CD4-positive, alpha-beta T cell treated with Interleukin-12 subunit alpha and Interleukin-12 subunit beta, for 1 hour (primary cell): ENCODE data around the gene SULF2.
"Not testable (repeated sequence)": the region's sequence is repeated elsewhere in the genome, so short reads cannot be mapped to it uniquely, and the experiment has no call there.

Experiments used
- DNase-seq: peaks from one replicate; pipeline ENCODE4 v3.0.0-alpha.2; 2020

SULF2 gene

DNA sequence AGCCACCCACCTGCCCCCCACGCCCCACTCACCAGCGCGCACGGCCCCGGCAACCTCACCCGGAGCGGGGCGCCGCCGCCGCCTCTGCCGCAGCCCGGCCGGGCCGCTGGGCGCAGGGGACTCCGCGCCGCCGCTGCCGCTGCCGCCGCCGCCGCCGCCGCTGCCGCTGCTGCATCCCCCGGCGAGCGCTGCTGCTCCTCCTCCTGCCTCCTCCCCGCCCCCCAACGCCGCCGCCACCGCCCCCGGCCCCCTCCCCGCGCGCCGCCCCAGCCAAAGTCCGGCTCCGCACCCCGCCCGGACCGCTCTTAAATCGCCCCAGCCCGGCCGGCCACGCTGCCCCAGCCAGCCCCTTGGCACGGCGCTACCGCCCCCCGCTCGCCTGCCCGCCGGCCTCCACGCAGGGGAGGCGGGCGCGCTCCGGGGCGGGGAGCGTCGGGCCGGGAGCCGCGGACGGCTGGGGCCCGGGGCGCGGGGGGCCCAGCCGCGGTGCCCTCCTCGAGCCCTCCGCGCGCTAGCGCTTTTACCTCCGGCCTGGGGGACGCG, at the start of gene SULF2:
TSS of gene SULF2 (minus strand) at position 171 of the 543 bp plus-strand sequence. CDS start 28,118 bp downstream, outside the sequence.
- no peak for DNase-seq

DNA sequence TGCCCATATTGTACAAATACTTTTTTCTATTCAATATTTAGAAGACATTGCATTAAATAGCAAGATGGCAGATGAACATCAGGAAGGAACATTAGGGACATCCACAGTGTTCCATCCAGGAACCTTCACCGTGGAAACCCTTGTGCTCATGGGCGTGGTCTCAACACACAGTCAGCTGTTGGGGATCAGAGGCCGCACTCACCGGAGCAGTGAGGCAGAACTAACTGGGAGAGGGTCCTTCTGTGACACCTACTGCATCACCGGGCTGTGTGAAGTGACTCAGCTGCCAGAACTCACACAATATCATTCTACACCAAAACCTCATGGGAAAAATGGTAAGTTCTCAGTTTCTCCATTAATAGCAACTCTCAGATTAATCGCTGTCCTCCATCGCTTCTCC, 46.4 kb upstream of the SULF2 start:
- not testable (repeated sequence) for DNase-seq

DNA sequence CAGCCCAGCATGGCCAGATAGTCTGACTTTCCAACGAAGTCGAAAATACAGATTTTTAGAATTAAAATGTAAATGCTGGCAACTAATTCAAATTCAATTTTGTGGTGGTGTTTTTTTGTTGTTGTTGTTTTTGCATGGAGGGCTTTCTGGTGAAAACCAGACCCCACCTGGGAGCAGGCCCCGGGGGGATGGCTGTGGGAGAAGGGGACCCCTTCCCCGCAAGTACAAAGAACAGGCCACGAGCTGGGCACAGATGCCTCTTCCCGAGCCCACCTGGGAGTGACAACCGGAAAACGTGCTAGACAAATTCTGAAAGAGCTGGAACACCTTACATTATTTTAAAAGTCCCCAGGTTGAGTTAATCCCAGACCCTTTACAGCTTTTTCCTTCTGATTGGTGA, 41.4 kb upstream of the SULF2 start:
- DNase-seq: not testable (repeated sequence)

DNA sequence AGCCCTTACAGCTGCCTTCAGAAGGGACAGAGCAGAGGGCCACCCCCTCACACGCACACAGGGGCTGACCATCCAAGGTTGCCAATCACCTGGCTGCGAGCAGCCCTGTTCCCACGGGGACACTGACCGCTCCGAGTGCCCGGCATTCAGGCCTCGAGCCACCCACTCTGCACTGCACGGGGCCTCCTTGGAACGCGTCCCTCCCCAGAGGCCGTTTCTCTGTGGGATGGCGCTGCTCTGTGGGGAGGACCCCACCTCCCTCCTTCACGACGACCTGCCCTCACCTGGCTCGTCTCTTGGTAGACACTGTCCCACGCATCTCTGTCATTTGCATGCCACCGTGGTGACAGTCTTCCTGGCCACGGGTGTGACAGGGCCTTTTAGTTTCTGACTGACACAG, 40.7 kb upstream of the SULF2 start:
- not testable (repeated sequence) for DNase-seq

DNA sequence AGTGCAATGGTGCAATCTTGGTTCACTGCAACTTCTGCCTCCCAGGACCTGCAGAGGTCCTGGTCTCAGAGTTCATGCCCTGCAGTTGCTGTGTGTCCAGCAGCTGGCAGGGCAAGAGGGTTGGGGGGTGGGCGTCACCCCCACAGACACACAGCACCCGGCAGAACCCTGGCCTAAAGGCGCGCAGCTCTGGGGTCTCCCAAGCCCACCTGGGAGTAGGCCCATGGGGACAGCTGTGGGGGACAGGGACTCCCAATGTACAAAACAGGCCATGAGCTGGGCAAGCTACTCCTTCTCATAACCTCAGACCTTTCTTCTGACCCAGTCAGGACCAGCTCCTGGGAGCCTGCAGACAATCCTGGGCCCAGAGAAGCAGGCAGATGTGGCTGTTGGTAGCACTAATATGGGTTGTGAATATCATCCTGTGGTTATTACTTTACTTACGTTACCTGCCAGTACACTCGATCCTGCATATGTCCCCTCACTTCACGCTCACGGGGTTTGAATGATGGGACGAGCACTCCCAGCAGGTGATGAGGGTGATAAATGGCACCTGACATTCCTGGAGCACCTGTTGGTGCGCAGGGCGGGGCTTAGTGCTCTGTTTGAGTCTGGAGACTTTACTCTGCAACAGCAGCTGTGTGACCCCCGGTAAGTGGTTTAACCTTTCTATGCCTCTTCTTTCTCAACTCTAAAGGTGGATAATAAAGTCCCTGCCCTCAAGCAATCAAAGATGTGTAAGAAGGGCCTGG, 39.9 kb upstream of the SULF2 start:
- no peak for DNase-seq

DNA sequence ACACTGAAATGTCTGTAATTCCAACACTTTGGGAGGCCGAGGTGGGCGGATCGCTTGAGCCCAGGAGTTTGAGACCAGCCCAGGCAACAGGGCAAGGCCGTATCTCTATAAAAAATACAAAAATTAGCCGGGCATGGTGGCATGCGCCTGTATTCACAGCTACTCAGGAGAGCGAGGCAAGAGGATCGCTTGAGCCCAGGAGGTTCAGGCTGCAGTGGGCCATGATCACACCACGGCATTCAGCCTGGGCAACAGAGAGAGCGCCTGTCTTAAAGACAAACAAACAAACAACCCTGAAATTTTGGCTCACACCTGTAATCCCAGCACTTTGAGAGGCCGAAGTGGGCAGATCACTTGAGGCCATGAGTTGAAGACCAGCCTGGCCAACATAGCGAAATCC, 38.7 kb upstream of the SULF2 start:
- not testable (repeated sequence) for DNase-seq

DNA sequence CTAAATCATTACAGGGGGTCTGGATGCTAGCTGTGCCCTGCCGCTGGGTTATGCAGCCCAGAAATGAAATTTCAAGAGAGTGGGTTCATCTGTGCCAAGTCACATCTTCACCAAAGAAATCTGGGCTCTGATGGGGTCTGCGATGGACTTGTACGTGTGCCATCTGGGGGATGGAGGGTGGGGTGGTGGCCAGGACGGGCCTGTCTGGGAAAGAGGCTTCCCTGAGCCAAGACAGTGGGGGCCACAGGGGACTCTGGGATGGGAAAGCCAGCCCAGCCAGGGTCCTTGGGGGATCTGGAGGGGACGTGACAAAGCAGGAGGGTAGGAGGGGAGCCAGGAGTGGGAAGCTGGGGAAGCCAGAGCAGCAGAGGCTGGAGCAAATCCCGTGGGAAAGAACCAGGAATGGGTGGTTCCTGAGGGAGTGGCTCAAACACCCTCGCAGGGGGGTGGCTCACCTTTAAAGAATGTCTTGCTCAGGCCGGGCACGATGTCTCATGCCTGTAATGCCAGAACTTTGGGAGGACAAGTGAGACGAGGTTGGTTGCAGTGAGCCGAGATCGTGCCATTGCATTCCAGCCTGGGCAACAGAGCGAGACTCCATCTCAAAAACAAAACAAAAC, 36.3 kb upstream of the SULF2 start:
- no peak for DNase-seq

DNA sequence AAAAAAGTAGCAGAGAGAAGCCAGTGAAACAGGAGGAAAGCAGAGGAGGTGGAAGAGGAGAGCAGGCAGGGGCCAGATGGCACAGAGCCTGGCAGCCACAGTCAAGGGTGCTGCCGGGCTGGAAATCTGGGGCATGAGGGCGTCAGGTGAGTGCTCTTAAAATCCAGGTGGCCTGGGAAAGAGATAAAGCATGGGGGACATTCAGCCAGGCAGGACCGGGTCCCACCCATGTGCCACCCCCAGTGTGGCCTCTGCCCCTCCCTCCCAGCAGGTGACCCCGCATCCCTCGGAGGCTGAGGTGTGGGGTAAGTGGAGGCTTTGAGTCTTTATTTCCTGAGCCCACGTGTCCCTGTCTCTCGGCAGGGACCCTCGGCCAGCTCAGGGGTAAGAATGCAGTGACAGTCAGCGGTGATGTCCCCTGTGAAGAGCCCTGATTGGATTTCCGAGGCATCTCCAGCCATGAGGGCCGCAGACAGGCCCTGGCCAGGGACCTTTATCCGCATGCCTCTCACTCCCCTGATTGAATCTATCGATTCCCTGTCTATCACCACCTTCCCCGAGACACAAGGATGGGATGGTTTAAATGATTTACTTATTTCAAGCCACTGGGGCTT, 33.8 kb upstream of the SULF2 start:
- no peak for DNase-seq

DNA sequence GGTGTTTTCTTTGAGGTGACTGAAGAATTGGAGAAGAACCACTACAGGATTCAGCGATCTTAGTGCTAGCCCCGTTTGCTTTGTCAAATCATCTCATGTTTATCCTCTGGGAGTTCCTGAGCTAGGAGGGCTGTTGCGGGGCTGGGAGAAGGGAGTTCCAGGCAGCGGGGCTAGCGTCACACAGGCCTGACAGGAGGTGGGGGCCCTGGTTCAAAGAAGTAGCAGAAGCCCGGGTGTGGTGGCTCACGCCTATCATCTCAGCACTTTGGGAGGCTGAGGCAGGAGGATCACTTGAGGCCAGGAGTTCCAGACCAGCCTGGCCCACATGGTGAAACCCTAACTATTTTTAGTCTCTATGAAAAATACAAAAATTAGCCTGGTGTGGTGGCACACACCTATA, 33.2 kb upstream of the SULF2 start:
- no peak for DNase-seq

DNA sequence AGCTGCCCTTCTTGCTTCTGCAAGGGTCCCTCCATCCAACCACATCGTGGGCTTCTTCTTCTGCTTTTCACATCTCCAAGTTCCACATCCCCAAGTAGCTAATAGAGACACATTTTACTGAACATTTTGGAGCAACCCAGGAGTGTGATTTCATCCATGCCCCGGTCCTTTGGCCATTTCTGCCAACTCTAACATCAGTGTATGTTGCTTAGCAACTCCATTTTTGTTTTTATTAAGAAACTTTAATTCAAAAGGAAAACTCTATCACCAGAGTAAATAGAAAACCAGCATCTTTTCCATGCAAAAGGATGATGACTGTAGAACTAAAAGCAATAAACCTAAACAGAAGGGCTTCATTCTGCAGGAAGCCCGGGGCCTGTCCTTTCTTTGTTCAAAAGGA, 32.7 kb upstream of the SULF2 start:
- DNase-seq: no peak

DNA sequence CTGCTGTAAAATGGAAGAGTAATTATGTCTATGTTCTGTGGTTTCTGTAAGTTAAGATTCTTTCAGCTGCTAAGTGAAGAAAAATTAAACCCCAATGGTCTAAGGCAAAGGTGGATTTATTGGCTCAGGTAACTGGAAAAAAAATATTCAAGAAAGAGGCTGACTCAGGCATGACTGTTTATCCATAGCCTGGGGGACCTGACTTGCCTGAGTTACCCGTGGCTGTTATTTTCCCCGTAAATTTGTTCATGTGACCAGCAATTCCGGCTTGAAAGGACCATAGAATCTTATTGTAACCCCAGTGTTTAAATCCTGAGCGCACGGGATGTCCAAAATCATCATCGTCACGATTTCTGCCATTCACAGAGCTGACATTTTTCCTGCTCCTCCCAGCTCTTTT, 32.3 kb upstream of the SULF2 start:
- no peak for DNase-seq

DNA sequence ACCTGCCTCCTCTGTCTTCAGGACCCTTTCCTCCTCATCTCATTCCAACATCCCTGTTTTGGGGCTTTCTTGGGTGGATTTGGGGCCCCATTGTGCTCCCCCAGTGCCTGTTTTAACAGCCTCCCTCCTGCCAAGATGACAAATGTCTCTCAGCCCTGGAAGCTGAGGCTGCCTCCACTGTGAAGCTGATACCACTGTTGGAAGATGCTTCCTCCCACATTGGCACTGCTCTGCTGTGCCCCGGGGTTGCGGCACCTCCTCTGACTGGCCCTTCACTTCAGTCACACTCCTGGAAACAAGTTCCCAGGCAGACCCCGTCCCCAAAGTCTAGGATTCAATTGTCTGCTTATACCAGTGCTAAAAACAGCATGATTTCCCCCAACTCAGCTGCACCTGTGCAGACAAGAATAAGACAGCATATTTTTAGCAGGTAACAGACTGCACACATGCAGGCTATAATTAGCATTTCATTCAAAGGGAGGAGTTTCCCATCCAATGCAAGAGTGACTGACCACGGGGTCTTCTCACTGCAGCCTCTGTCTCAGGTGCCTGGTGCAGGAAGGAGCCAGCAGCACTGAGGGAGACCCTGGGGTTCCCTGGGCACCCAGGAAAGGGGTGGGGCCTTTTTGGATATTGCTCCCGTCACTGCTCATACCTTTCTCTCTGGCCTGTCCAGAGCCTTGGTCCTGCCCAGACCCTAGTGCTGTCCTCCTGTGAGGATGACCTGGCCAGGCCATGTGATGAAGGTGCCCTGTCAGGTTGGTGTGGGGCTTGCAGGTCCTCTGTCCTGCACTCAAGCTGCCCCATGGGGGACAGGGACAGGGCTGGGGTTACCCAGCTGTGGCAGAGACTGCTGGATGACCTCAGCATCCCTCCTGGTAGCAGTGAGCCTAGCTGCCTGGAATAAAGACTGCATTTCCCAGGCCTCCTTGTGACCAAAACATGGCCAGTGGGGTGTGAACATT, 31.5 kb upstream of the SULF2 start:
- DNase-seq: no peak

DNA sequence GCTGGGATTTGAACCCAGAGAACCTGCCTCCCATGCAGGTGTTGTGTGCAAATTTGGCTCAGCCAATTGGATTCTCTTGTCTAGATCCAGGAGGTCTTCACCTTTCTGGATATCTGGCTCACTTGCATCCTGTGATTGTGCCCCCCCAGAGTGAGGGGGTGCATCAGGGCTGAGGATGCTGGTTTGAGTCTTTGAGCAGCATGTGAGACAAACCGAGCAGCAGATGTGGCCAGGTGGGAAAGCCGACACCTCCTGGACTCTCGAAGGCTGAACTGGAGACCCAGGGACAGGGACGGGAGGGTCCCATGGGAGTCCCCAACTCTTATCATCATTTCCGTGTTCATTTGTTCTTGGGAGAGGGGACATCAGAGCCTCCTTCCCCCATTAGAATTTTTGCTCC, 30.6 kb upstream of the SULF2 start:
- no peak for DNase-seq

DNA sequence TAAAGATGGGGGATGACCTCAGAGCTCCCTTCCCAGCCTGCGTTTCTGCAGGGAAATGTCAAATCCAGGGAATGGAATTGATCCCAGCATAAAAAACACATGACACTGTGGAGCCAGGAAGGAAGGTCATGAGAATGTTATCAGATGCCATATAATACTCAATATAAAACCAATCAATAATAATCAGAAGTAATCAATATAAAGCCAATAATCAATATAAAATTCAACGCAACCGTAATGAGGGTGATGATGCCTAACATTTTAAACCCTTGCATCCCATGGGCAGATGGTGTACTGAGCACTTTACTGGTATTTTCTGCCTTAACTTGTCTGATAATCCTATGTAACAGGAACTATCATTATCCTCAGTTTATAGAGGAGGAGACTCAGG, 30.1 kb upstream of the SULF2 start:
- DNase-seq: no peak

DNA sequence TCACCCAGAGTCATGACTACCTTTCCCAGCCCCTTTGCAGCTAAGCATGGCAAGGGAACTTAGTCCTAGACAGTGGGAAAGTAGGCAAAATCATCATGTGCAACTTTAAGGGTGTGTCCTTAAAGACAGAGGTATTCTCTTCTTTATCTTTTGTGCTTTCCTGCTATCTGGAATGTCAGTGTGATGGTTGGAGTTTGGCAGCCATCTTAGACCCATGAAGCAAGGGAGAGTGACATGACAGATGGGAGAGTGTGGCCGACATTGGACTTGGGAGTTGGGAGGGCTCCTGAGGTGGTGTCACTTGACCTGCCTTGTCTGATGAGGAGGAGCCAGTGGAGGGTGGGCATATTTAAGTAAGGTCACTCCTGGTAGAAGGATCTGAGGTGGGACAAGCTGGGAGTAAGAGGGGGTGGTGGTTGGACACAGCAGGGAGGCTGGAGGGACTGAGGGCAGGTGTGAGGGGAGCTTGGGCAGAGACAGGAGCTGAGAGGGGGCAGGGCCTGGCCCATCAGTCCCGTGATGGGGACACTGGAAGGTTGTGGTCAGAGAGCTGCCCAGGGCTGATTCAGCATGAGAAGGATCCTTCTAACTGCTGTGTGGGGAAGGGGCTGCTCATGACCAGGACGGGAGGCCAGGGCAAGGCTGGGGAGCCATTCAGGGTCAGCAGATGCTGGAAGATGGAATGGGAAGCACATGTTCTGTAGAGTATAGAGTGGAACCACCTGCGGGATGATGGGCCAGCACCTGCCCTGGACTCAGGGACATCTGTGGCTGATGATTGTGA, 29.5 kb upstream of the SULF2 start:
- no peak for DNase-seq

DNA sequence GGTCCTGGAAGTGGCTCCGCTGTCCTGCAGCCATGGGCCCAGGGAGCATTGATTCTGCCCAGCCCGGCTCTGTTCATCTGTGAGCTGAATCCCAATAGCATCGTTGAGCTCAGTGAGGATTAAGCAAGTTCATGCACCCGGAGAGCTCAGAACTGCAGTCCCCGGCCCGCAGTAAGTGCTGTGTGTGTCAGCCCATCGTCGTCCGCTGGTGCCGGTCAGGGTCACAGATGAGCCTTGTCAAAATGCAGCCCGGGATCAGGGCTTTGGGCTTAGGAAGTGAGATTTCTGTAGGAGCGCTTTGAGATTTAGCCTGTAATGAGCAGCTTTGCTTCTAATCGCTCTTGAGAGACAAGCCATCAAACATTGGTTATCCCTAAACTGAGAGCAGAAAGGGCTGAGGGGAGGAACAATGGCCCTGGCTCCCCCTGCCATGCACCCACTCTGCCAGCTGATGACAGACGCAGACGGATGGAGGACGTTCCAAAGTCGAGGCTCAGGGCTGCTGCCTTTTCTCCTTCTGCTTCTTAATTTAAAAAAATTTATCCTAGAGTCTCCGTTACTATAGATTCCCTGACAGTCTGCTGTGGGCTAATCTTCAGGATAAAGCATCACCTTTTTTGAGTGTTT, 25.6 kb upstream of the SULF2 start:
- DNase-seq: no peak

DNA sequence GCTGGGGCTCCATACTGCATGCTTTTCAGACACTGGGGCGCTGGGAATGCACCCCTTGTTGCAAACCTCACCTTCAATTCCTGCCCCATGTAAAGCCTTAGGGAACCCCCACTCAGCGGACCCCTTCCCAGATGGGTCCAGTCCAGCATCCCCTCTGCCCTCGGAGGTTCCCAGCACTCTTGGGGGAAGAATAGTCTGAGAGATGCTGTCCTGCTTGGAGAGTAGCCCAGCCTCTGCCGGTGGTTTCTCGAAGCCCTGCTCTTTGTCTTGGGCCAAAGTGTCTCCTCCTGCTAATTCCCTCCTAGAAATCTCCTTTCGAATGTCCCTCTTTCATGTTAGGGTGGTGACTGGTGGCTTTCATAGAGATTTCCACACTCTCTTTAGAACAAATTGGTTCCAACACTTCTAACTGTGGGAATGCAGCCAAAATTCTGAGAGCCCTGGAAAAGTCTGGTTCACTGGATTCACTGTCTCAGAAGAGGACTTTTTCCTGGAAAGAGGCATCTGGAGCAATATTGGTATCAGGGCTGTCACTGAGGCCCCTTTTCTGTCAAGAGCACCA, 24.9 kb upstream of the SULF2 start:
- DNase-seq: no peak

DNA sequence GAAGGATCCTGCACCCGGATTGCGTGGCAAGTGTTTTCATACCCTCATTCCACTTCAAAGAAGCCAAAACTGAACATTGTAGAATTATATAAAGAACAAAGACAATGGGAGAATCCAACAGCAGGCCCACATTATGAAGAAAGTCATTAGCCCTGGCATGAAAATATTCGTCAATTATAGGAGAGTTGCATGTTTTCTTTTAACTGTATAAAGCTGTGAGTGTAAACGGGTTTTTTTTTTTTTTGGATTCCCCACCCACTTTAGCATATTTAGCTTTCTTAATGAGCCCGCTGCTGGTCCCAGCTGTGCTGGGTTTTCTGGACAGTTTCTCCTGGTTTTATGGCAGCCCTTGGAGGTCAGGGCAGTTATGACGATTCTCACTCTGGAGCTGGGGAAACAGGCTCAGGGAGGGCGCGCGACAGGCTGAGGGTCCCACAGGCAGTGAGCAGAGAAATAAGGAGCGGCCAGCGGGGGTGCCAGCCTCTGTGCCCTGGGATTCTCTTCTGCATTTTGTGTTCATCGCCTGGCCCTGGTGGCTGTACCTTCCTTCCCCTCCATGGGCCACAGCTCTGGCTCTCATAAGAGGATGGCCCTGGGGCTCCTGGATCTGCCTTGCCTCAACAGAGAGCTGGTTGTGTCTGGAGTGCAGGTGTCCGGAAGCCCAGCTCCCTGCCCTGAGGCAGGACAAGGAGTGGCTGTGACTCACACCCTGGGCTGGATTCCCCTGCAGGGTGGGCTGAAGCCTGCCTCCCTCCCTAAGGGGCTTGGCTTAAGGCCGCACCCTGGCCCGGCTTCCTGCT, 24.1 kb upstream of the SULF2 start:
- DNase-seq: no peak

DNA sequence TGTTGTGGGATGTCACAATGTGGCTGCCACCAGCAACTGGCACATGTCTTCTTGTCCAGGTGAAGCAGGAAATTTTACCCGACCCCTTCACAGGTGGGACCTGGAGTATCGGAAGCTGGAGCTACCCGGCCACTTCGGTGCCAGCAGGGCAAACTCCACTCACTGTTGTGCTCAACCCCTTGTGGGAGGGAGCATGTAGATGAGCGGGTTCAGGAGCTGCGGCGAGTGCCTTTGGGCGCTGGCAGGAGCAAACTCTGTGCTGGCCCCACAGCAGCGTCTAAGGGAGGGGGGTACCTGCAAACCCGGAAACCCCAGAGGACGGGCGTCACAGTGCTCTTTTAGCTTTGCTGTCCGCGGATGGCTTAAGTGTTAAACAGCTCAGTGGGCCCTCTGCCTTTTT, 20.7 kb upstream of the SULF2 start:
- DNase-seq: no peak

DNA sequence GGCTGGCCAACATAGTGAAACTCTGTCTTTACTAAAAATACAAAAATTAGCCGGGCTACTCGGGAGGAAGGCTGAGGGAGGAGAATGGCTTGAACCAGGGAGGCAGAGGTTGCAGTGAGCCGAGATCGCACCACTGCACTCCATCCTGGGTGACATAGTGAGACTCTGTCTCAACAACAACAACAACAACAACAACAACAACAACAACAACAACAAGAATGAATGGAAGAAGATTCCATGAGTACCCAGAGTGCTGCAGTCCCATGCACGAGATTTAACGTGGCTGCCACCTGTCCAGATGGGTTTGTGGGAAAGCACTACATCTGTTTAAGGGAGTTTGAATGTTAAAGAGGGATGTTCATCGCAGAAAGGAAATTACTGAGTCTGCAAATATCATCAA, 19.7 kb upstream of the SULF2 start:
- DNase-seq: not testable (repeated sequence)
